Measurements from ENCODE around the gene CLDN22.

- TF ChIP-seq CTCF (IDR thresholded peaks at IDR 0.05; ENCODE audit: low read length) (no peak), EZH2 (optimal IDR thresholded peaks at IDR 0.05; ENCODE audit: low read depth, low read length) (no peak)
Measured at GRCh38 chr4:183326853-183327252, 6.8 kb upstream of the CLDN22 start.
